Fibroblast of lung (primary cell): ENCODE data around the gene UBE2Q2. TPM values are rescaled to one million over a fixed set of nuclear protein-coding genes. Genes with fewer than 3 reads are reported as not detected.

ENCODE experiments used
- DNase-seq, 2 donors: peaks; one replicate each; pipeline versions ENCODE4 v3.0.0 to v3.0.0-alpha.2; 2010; ENCODE audit warnings: low read depth in 2 of 2
- H2AFZ ChIP-seq: 2 replicates; pipeline ENCODE4 v1.5.1; 2012; ENCODE audit warnings: low read length, control low read depth, inconsistent platforms
- H3K27ac ChIP-seq: 2 replicates; pipeline ENCODE4 v1.5.1; 2011; ENCODE audit warnings: low read length, control low read depth; ENCODE audit not compliant: insufficient read depth
- H3K27me3 ChIP-seq: 2 replicates; pipeline ENCODE4 v1.5.1; 2011; ENCODE audit warnings: mild to moderate bottlenecking, low read length; ENCODE audit not compliant: control insufficient read depth, insufficient read depth
- H3K36me3 ChIP-seq: 2 replicates; pipeline ENCODE4 v1.5.1; 2011; ENCODE audit warnings: low read length; ENCODE audit not compliant: control insufficient read depth, insufficient read depth
- H3K4me1 ChIP-seq: 2 replicates; pipeline ENCODE4 v1.5.1; 2011; ENCODE audit warnings: low read length; ENCODE audit not compliant: control insufficient read depth, insufficient read depth; ENCODE audit errors: extremely low read depth
- H3K4me2 ChIP-seq: 2 replicates; pipeline ENCODE4 v1.5.1; 2011; ENCODE audit warnings: low read length, control low read depth; ENCODE audit not compliant: insufficient read depth; ENCODE audit errors: extremely low read depth
- H3K4me3 ChIP-seq, 4 experiments: fragments of 200-600 bp in 1 of 4; sonication (generic) in 1 of 4; replicated peaks in 1 of 4; 2 replicates each; pipeline ENCODE4 v1.5.1; 2011 to 2016; ENCODE audit warnings: low read length in 4 of 4, low read depth in 3 of 4, mild to moderate bottlenecking in 3 of 4, control low read depth in 2 of 4, inconsistent platforms in 1 of 4, mixed read lengths in 1 of 4; ENCODE audit not compliant: insufficient read depth in 1 of 4; ENCODE audit errors: control extremely low read depth in 1 of 4
- H3K79me2 ChIP-seq: 2 replicates; pipeline ENCODE4 v1.5.1; 2012; ENCODE audit warnings: mild to moderate bottlenecking, low read length, inconsistent platforms; ENCODE audit not compliant: control insufficient read depth, insufficient read depth
- H3K9ac ChIP-seq: 2 replicates; pipeline ENCODE4 v1.5.1; 2011; ENCODE audit warnings: mild to moderate bottlenecking, low read length, control low read depth; ENCODE audit not compliant: insufficient read depth
- H3K9me3 ChIP-seq: 2 replicates; pipeline ENCODE4 v1.5.1; 2012; ENCODE audit warnings: low read depth, low read length; ENCODE audit not compliant: control insufficient read depth, insufficient read depth
- H4K20me1 ChIP-seq: 2 replicates; pipeline ENCODE4 v1.5.1; 2011; ENCODE audit warnings: low read length; ENCODE audit not compliant: control insufficient read depth, insufficient read depth; ENCODE audit errors: extremely low read depth
- EZH2 ChIP-seq: IDR thresholded peaks from 2 replicates; pipeline ENCODE4 v1.5.1; 2012; ENCODE audit warnings: low read length, control low read depth, mild to moderate bottlenecking; ENCODE audit errors: missing control alignments
- polyA plus RNA-seq, 2 donors: library from polyadenylated mRNA; depleted of rRNA in 1 of 2; stranded (reverse) in 1 of 2; unstranded in 1 of 2; fragments of >200 nt; gene quantifications; 2 replicates each; pipeline ENCODE4 v1.2.1, GENCODE V29; 2011 to 2012; ENCODE audit warnings: missing spikeins in 1 of 2
- total RNA-seq: library from RNA; depleted of rRNA; stranded (reverse); fragments of >200 nt; gene quantifications from 2 replicates; pipeline ENCODE4 v1.2.1, GENCODE V29; 2014
- TF ChIP-seq, protein P1 (sequence below), 2 donors: IDR thresholded peaks in 1 of 2; conservative IDR thresholded peaks in 1 of 2; 1 replicate in 1 of 2; 2 replicates in 1 of 2; pipeline ENCODE4 v1.5.1; 2011 to 2012; ENCODE audit warnings: low read length in 2 of 2, control low read depth in 1 of 2, inconsistent platforms in 1 of 2, low read depth in 1 of 2, mild to moderate bottlenecking in 1 of 2

The UBE2Q2 gene
- total and polyA plus RNA-seq, 2 donors (not counting 1 experiment from before 2014, with no cell fraction given): 55.7 to 62.6 TPM

DNA sequence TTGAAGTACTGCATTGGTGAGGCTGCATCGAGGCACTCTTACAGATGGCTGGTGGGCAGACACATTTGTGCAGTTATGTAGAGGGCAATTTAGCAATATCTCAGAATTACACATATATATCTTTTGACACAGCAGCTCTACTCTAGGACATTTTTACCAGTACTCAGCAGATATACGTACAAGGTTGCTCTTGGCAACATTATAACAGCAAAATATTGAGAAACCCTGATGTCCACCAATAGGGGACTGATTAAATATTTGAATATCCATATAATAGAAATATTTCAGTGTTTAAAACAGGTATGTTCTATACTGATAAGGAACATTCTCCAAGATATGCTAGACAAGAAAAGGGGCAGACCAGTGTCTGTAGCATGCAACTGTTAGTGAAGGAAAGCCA is 52.5 kb downstream of the UBE2Q2 start:
- Histone ChIP-seq H3K36me3 (peaks cover 2% of the 10 kb centered on the region), H3K4me2 (no peak overlapping the region), H3K27me3 (no peaks in the 10 kb centered on the region), H3K79me2 (no peaks in the 10 kb centered on the region), H4K20me1 (no peaks in the 10 kb centered on the region), H3K4me1 (peaks cover 6% of the 10 kb centered on the region), H3K4me3 (no peak overlapping the region), H3K9me3 (no peaks in the 10 kb centered on the region), H2AFZ (no peak overlapping the region), H3K27ac (no peak overlapping the region), H3K9ac (no peak overlapping the region)
- no peak for DNase-seq
- TF ChIP-seq, protein P1, sequence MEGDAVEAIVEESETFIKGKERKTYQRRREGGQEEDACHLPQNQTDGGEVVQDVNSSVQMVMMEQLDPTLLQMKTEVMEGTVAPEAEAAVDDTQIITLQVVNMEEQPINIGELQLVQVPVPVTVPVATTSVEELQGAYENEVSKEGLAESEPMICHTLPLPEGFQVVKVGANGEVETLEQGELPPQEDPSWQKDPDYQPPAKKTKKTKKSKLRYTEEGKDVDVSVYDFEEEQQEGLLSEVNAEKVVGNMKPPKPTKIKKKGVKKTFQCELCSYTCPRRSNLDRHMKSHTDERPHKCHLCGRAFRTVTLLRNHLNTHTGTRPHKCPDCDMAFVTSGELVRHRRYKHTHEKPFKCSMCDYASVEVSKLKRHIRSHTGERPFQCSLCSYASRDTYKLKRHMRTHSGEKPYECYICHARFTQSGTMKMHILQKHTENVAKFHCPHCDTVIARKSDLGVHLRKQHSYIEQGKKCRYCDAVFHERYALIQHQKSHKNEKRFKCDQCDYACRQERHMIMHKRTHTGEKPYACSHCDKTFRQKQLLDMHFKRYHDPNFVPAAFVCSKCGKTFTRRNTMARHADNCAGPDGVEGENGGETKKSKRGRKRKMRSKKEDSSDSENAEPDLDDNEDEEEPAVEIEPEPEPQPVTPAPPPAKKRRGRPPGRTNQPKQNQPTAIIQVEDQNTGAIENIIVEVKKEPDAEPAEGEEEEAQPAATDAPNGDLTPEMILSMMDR (conservative IDR thresholded peaks at IDR 0.05 in 1 of 2, IDR thresholded peaks at IDR 0.05 in 1 of 2; ENCODE audit: low read depth in 1 of 2, low read length in 2 of 2): no peak
- no peak for TF ChIP-seq EZH2

DNA sequence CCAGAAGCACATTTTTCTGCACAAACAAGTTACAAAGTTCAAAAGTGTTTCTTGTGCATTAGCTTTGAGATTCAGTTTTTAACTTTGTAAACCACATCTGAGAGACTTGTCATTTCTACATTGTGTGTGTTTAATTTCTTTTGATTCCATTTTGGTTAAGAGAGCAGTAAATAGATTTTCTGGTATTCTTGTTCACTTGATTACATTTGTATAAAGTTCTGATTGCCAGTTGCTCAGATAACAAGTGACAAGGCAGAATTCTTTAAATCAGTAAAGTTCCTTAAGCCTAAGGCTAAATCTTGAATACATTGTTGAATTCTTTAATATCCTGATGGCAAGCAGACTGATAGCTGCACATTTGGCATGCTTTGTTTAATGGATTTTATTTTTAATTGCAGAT is 57.3 kb downstream of the UBE2Q2 start:
- Histone ChIP-seq H3K79me2 (peaks cover 10% of the 10 kb centered on the region), H3K9me3 (no peaks in the 10 kb centered on the region), H3K4me1 (no peaks in the 10 kb centered on the region), H3K27ac (no peak overlapping the region), H2AFZ (no peak overlapping the region), H3K36me3 (peaks cover 2% of the 10 kb centered on the region), H3K9ac (no peak overlapping the region), H3K4me3 (no peak overlapping the region), H3K27me3 (no peaks in the 10 kb centered on the region), H3K4me2 (no peak overlapping the region), H4K20me1 (no peaks in the 10 kb centered on the region)
- no peak for TF ChIP-seq EZH2
- TF ChIP-seq, protein P1 (conservative IDR thresholded peaks at IDR 0.05 in 1 of 2, IDR thresholded peaks at IDR 0.05 in 1 of 2; ENCODE audit: low read depth in 1 of 2, low read length in 2 of 2): no peak
- DNase-seq: no peak

DNA sequence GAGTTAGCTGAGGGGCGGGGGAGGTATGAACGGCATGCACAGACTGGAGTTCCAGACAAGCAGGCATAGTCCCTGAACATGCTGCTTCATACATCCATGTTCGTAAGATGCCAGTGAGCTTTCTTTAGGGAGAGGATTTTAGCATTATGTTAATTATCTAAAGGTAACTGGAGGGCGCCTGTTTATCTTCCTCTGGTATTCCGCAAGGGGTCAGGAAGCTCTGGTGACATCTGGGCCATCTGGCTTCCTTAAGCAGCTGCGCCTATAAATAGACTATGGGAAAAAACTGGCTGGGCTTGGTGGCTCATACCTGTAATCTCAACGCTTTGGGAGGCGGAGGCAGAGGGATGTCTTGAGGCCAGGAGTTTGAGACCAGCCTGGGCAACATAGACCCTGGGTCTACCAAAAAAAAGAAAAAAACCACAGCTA is 58.9 kb downstream of the UBE2Q2 start:
- Histone ChIP-seq H3K9ac (no peak overlapping the region), H3K4me1 (no peaks in the 10 kb centered on the region), H3K27ac (no peak overlapping the region), H3K4me2 (no peak overlapping the region), H4K20me1 (no peaks in the 10 kb centered on the region), H3K4me3 (no peak overlapping the region), H3K79me2 (peaks cover 19% of the 10 kb centered on the region), H3K36me3 (no peaks in the 10 kb centered on the region), H3K27me3 (no peaks in the 10 kb centered on the region), H3K9me3 (no peaks in the 10 kb centered on the region), H2AFZ (no peak overlapping the region)
- DNase-seq: no peak
- no peak for TF ChIP-seq EZH2
- TF ChIP-seq, protein P1 (conservative IDR thresholded peaks at IDR 0.05 in 1 of 2, IDR thresholded peaks at IDR 0.05 in 1 of 2; ENCODE audit: low read depth in 1 of 2, low read length in 2 of 2): no peak
